Thoracic aorta (tissue), 2 donors: ENCODE measurements around the gene MAP3K13. TPM values are rescaled to one million over a fixed set of nuclear protein-coding genes. Genes with fewer than 3 reads are reported as not detected.
"Not testable (repeated sequence)": the region's sequence is repeated elsewhere in the genome, so short reads cannot be mapped to it uniquely, and the experiment has no call there.

Experiments used
- ATAC-seq: fragments of 150-250 bp; one replicate; pipeline ENCODE4 v1.8.0; 2017; ENCODE audit warnings: low read depth; ENCODE audit not compliant: insufficient number of reproducible peaks, low FRiP score
- DNase-seq: peaks from one replicate; pipeline ENCODE4 v3.0.0-alpha.2; 2020; ENCODE audit warnings: low spot score
- H3K27ac ChIP-seq, 2 donors: fragments of 200-600 bp; sonication (generic); 1 replicate in 1 of 2; 2 replicates in 1 of 2; pipeline ENCODE4 v1.5.1; 2016; ENCODE audit warnings: mild to moderate bottlenecking in 2 of 2, moderate library complexity in 2 of 2
- H3K27me3 ChIP-seq: fragments of 200-600 bp; sonication (generic); replicated peaks from 2 replicates; pipeline ENCODE4 v1.6.0; 2016; ENCODE audit warnings: mild to moderate bottlenecking; ENCODE audit not compliant: insufficient read depth
- H3K36me3 ChIP-seq: fragments of 200-600 bp; sonication (generic); one replicate; pipeline ENCODE4 v1.5.1; 2016
- H3K4me1 ChIP-seq, 2 donors: fragments of 200-600 bp; sonication (generic); 1 replicate in 1 of 2; 2 replicates in 1 of 2; pipeline versions ENCODE4 v1.5.1 to v1.6.0; 2016; ENCODE audit warnings: low read depth in 2 of 2, mild to moderate bottlenecking in 1 of 2; ENCODE audit not compliant: control insufficient read depth in 1 of 2
- H3K4me3 ChIP-seq: fragments of 200-600 bp; sonication (generic); 2 replicates; pipeline ENCODE4 v1.5.1; 2016; ENCODE audit warnings: mild to moderate bottlenecking
- H3K9me3 ChIP-seq: fragments of 200-600 bp; sonication (generic); 2 replicates; pipeline ENCODE4 v1.5.1; 2016
- total RNA-seq, 2 donors: library from RNA; depleted of rRNA; stranded (reverse); fragments of >200 nt; gene quantifications; one replicate each; pipeline versions ENCODE4 v1.1.0 to v1.2.3, GENCODE V29; 2016
- TF ChIP-seq, protein P1 (sequence below): fragments of 200-600 bp; sonication (generic); IDR thresholded peaks from one replicate; pipeline ENCODE4 v1.5.1; 2019; ENCODE audit warnings: antibody characterized with exemption

MAP3K13 gene
- total RNA-seq, 2 donors from 2014 or later, result 17.3 to 21.9 TPM

DNA sequence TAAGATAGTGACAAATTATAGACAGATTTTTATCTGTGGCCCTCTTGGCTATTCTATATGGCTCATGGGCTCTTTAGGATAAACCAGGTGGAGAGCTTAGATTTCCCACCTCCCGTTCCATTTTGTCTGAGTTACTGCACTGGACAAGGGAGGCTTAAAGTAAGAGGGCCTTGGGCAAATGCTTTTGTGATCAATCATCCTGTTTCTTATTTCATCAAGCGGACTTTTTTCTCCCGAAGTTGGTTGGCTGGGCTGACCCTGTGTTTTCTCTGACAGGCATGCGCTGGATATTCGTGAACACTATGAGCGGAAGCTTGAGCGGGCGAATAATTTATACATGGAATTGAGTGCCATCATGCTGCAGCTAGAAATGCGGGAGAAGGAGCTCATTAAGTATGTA lies 102.5 kb downstream of the MAP3K13 start:
- Histone ChIP-seq H3K36me3 (peaks cover 33% of the 10 kb centered on the region), H3K27ac (no peak overlapping the region), H3K27me3 (no peaks in the 10 kb centered on the region), H3K4me3 (no peak overlapping the region), H3K9me3 (no peaks in the 10 kb centered on the region), H3K4me1 (no peaks in the 10 kb centered on the region)
- ATAC-seq (no peak), DNase-seq (no peak)
- TF ChIP-seq, protein P1, sequence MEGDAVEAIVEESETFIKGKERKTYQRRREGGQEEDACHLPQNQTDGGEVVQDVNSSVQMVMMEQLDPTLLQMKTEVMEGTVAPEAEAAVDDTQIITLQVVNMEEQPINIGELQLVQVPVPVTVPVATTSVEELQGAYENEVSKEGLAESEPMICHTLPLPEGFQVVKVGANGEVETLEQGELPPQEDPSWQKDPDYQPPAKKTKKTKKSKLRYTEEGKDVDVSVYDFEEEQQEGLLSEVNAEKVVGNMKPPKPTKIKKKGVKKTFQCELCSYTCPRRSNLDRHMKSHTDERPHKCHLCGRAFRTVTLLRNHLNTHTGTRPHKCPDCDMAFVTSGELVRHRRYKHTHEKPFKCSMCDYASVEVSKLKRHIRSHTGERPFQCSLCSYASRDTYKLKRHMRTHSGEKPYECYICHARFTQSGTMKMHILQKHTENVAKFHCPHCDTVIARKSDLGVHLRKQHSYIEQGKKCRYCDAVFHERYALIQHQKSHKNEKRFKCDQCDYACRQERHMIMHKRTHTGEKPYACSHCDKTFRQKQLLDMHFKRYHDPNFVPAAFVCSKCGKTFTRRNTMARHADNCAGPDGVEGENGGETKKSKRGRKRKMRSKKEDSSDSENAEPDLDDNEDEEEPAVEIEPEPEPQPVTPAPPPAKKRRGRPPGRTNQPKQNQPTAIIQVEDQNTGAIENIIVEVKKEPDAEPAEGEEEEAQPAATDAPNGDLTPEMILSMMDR, result no peak

DNA sequence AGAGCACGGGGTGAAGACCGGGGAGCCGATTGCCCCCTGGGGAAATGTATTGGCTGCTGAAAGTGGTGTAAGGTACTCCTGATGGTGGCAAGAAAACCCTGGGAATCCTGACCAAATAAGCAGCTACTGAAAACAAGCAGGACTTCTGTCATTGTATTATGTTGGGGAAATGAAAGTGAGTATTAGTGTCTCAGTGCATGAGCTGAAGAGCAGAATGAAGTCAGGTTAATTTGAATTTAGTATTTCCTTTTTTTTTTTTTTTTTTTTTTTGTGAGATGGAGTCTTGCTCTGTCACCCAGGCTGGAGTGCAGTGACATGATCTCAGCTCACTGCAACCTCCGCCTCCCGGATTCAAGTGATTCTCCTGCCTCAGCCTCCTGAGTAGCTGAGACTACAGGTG lies 103.2 kb downstream of the MAP3K13 start:
- peaks cover 33% of the 10 kb centered on the region for H3K36me3 ChIP-seq
- not testable (repeated sequence) for H3K27me3 ChIP-seq, H3K4me1 ChIP-seq, DNase-seq, H3K9me3 ChIP-seq, H3K4me3 ChIP-seq, H3K27ac ChIP-seq, ATAC-seq

DNA sequence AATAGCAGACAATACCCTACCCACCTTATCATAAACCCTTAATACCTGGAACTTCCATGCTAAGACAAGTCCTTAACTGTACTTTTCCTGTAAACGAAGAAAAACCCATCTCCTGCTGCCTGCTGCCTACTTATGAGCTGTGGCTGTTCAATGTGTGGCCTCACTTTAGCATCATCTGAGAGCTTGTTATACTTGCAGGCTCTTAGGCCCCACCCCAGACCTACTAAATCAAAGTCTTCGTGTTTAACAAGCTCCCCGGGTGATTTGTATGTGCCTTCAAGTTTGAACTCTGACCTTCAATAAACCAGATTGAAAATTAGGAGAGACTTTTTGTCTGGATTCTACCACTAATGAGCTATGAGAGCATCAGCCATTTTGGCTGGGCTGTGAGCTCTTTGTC lies 106.6 kb downstream of the MAP3K13 start:
- H3K36me3 ChIP-seq, result peaks cover 41% of the 10 kb centered on the region
- H3K4me1 ChIP-seq, result no peaks in the 10 kb centered on the region
- no peaks in the 10 kb centered on the region for H3K27me3 ChIP-seq
- no peaks in the 10 kb centered on the region for H3K9me3 ChIP-seq
- no peak for ATAC-seq
- TF ChIP-seq, protein P1, result no peak
- H3K27ac ChIP-seq, result no peak overlapping the region
- DNase-seq, result no peak
- no peak overlapping the region for H3K4me3 ChIP-seq

DNA sequence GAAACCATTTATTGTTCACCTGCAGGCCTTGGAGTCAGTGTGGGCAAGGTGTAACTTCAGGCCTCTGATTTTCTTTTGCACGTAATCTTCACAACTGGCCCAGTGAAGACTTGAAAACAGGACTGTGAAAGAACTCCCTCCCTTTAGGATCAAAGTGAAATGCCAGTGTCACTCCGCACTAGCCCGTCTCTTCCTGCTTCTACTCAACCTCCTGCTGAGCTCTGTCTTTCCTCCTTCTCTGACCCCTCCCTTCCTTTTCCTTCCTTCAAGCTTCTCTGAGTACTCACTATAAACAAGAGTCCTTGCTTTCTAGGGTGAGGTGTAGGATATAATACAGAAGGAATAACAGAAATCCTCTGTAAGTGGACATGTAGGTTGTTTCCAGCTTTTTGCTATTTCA lies 107.4 kb downstream of the MAP3K13 start:
- no peak for ATAC-seq
- Histone ChIP-seq H3K9me3 (no peaks in the 10 kb centered on the region), H3K27ac (no peak overlapping the region), H3K27me3 (no peaks in the 10 kb centered on the region), H3K4me3 (no peak overlapping the region), H3K4me1 (no peaks in the 10 kb centered on the region), H3K36me3 (peaks cover 42% of the 10 kb centered on the region)
- no peak for DNase-seq
- TF ChIP-seq, protein P1, result no peak

DNA sequence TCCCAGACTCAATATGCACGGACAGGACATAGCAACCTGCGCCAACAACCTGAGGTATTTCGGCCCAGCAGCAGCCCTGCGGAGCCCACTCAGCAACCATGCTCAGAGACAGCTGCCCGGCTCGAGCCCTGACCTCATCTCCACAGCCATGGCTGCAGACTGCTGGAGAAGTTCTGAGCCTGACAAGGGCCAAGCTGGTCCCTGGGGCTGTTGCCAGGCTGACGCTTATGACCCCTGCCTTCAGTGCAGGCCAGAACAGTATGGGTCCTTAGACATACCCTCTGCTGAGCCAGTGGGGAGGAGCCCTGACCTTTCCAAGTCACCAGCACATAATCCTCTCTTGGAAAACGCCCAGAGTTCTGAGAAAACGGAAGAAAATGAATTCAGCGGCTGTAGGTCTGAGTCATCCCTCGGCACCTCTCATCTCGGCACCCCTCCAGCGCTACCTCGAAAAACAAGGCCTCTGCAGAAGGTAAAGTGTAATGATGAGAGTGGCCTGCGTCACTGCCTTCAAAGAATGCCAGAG lies 110.4 kb downstream of the MAP3K13 start:
- Histone ChIP-seq H3K9me3 (no peaks in the 10 kb centered on the region), H3K36me3 (peaks cover 26% of the 10 kb centered on the region), H3K4me1 (no peaks in the 10 kb centered on the region), H3K27me3 (no peaks in the 10 kb centered on the region), H3K4me3 (no peak overlapping the region), H3K27ac (no peak overlapping the region)
- ATAC-seq (no peak), DNase-seq (no peak)
- TF ChIP-seq, protein P1, result no peak

DNA sequence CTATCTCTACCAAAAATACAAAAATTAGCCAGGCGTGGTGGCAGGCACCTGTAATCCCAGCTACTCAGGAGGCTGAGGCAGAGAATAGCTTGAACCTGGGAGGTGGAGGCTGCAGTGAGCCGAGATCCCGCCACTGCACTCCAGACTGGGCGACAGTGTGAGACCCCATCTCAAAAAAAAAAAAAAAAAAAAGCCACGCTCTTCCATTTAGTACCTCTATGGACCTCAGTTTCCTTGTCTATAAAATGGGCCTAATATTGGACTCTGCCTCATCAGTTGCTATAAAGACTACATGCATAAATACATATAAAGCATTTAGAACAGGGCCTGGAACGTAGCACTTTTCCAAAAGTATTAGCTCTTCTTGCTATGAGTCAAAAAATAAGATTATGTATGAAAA lies 112.0 kb downstream of the MAP3K13 start:
- H3K27me3 ChIP-seq, H3K27ac ChIP-seq, H3K9me3 ChIP-seq, ATAC-seq, H3K4me3 ChIP-seq, DNase-seq, H3K4me1 ChIP-seq: not testable (repeated sequence)
- peaks cover 23% of the 10 kb centered on the region for H3K36me3 ChIP-seq
